ENCODE measurements around the gene GALP.
"Not testable (repeated sequence)": the region's sequence is repeated elsewhere in the genome, so short reads cannot be mapped to it uniquely, and the experiment has no call there.

Gene GALP

GRCh38 chr19:56191115-56191514 is 15.3 kb downstream of the GALP start:
- DNase-seq (ENCODE audit: low read depth in 2 of 2): no peak

- no peak for DNase-seq (ENCODE audit: low read depth in 2 of 2)
Measured at GRCh38 chr19:56191711-56192110, 15.9 kb downstream of the GALP start.

GRCh38 chr19:56193981-56194640 is 18.3 kb downstream of the GALP start:
- DNase-seq (ENCODE audit: low read depth in 2 of 2): no peak

- not testable (repeated sequence) for DNase-seq (ENCODE audit: low read depth in 2 of 2)
Measured at GRCh38 chr19:56197646-56198045, 21.8 kb downstream of the GALP start, which contains the start of gene ZSCAN5B. Gene ZSCAN5B (minus strand): TSS chr19:56197783. CDS start chr19:56193052, 4,731 bp downstream.

GRCh38 chr19:56199687-56200086 is 23.9 kb downstream of the GALP start:
- DNase-seq (ENCODE audit: low read depth in 2 of 2): no peak

- no peak for DNase-seq (ENCODE audit: low read depth in 2 of 2)
Measured at GRCh38 chr19:56201973-56202372, 26.2 kb downstream of the GALP start, which contains the start of gene ZSCAN5C. Gene ZSCAN5C (plus strand): TSS chr19:56202273. CDS start chr19:56205914, 3,641 bp downstream.

GRCh38 chr19:56207581-56207980 is 31.8 kb downstream of the GALP start:
- not testable (repeated sequence) for DNase-seq (ENCODE audit: low read depth in 2 of 2)

- no peak for DNase-seq (ENCODE audit: low read depth in 2 of 2)
Measured at GRCh38 chr19:56209091-56209490, 33.3 kb downstream of the GALP start.

- DNase-seq (ENCODE audit: low read depth in 2 of 2): not testable (repeated sequence)
Measured at GRCh38 chr19:56210036-56210435, 34.2 kb downstream of the GALP start.

- DNase-seq (ENCODE audit: low read depth in 2 of 2): no peak
Measured at GRCh38 chr19:56211718-56212117, 35.9 kb downstream of the GALP start.

- no peak for DNase-seq (ENCODE audit: low read depth in 2 of 2)
Measured at GRCh38 chr19:56217039-56217949, 41.5 kb downstream of the GALP start.

- DNase-seq (ENCODE audit: low read depth in 2 of 2): no peak
Measured at GRCh38 chr19:56218961-56219360, 43.2 kb downstream of the GALP start.

GRCh38 chr19:56221442-56221841 is 45.6 kb downstream of the GALP start:
- DNase-seq (ENCODE audit: low read depth in 2 of 2): not testable (repeated sequence)

GRCh38 chr19:56221851-56222250 is 46.0 kb downstream of the GALP start:
- DNase-seq (ENCODE audit: low read depth in 2 of 2): no peak

GRCh38 chr19:56222901-56223300 is 47.1 kb downstream of the GALP start:
- DNase-seq (ENCODE audit: low read depth in 2 of 2): no peak

GRCh38 chr19:56223481-56223880 is 47.7 kb downstream of the GALP start:
- DNase-seq (ENCODE audit: low read depth in 2 of 2): no peak
